ENCODE results near the gene PLA2G2C.

DNA sequence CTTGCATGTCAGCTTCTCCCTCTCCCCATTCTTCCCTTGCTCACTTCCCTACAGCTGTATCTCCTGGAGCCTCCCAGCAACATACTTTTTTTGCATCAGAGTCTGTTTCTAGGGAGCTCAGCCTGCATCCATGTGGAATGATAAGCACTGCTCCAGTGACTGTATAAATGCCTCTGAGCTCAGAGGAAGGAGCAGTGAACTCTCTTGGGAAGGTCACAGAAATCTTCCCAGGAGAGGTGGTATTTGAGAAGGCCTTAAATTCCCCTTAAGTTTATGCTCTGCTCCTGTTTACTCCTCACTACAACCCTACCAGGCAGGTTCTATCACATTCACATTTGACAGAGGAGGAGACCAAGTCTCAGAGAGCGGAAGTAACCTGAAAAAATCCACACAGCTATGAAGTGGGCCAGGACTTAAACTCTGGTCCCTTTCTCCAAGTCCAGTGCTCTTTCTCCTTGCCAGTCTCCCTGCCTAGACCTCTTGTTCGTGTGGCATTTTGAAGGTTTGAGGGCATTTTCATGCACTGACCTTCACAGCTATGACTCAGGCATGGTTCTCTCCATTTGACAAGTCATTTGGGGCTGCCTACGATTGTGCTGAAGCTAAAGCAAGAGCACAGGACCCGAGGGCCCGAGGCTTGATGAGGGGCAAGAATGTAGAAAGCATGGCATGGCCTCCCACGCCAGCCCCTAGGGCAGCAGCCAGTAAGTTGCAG is 6.0 kb downstream of the PLA2G2C start:
- TF ChIP-seq CTCF (IDR thresholded peaks at IDR 0.05 in 4 of 5, conservative IDR thresholded peaks at IDR 0.05 in 1 of 5) = no peak
- no peak for TF ChIP-seq POLR2A (IDR thresholded peaks at IDR 0.05)

Data from gastrocnemius medialis (tissue), 4 donors.